Regular cardiac myocyte (primary cell): ENCODE data around the gene C17orf78. TPM values are rescaled to one million over a fixed set of nuclear protein-coding genes. Genes with fewer than 3 reads are reported as not detected.

Source experiments
- total RNA-seq: library from RNA; depleted of rRNA; stranded (reverse); fragments of >200 nt; gene quantifications from 2 replicates; pipeline ENCODE4 v1.2.3, GENCODE V29; 2014

C17orf78 gene
- total RNA-seq: not detected in 2 replicates

GRCh38 chr17:37375706-37376105, at the start of gene C17orf78:
TSS of gene C17orf78 (plus strand) at chr17:37375985. CDS start at chr17:37376093, 108 bp downstream.

DNA sequence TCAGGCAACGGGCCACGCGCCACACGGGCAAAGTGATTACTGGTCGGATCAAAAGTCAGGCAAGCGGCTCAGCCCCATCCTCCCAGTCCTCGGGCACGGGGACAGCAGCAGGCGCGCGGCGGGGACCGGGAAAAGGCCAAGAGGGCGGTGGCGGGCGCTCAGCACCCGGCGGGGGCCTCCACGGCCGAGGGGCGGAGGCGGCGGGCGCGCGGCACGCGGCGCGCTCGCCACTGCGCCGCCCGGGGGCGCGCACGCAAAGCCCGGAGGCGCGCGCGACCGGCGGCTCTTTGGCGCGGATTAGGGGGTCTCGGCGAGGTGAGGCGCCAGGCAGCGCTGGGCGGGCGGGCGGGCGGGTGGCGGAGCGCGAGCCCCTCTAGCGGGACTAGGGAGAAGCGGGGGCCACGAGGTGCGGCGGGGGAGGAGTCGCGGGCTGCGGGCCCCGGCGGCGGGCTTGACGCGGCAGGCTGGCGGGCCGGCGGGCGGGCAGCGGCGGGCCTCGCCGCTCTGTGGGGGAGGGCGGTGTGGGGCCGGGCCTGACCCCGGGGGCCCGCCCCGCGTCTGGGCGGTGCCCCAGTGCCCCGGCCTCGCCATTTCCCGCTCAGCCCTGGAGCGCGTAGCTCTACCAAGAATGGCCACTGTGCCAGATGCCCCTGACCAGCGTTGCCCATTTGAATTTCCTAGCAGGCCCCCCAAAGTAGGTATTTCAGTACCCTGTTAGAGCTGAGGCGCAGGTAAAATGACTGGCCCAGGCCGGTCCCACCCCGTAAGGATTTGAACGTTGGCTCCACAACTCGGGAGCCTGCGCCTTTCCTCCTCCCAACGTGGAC, 31.1 kb downstream of the C17orf78 start, which contains the start of the genes ACACA and TADA2A:
TSS of gene ACACA (minus strand) at position 202 of the 827 bp plus-strand sequence. CDS start 537 bp downstream, outside the sequence.
TSS of gene TADA2A (plus strand) at position 252 of the 827 bp plus-strand sequence. CDS start 4,480 bp downstream, outside the sequence.

Other genes with a start within 250 kb of the C17orf78 start
- 26.8 and 31.1 TPM in 2 replicates for gene ACACA, start 30.9 kb downstream of the C17orf78 start, total RNA-seq
- gene TADA2A, start 30.9 kb downstream of the C17orf78 start, total RNA-seq: 20.9 and 21.7 TPM in 2 replicates
- 51.3 and 55.8 TPM in 2 replicates for gene DUSP14, start 113.9 kb downstream of the C17orf78 start, total RNA-seq
- 10.1 and 12.1 TPM in 2 replicates for gene SYNRG, start 233.4 kb downstream of the C17orf78 start, total RNA-seq